GM23248 (cell line): ENCODE results near the gene ALKBH1.

ENCODE experiments used
- EZH2 ChIP-seq: fragments of 200-600 bp; sonication (generic); IDR thresholded peaks from 2 replicates; pipeline ENCODE4 v1.6.1; 2018; ENCODE audit warnings: antibody characterized with exemption, mild to moderate bottlenecking; ENCODE audit not compliant: insufficient read depth, poor library complexity, severe bottlenecking
- EZH2phosphoT487 ChIP-seq: fragments of 200-600 bp; sonication (generic); IDR thresholded peaks from 2 replicates; pipeline ENCODE4 v1.6.1; 2018; ENCODE audit warnings: antibody characterized with exemption, moderate library complexity, mild to moderate bottlenecking, low read depth; ENCODE audit not compliant: insufficient read depth

GRCh38 chr14:77674931-77675330 is 32.9 kb downstream of the ALKBH1 start:
- TF ChIP-seq EZH2 = no peak
- TF ChIP-seq EZH2phosphoT487 = no peak
